NCI-H345 treated with DMSO at 0.1 percent for 48 hours (cell line): ENCODE results near the gene HDHD5.

Experiments used
- DNase-seq: peaks from one replicate; lab custom pipeline; 2025; ENCODE audit not compliant: unreplicated experiment; lab: John Stamatoyannopoulos, UW

HDHD5 gene

DNA sequence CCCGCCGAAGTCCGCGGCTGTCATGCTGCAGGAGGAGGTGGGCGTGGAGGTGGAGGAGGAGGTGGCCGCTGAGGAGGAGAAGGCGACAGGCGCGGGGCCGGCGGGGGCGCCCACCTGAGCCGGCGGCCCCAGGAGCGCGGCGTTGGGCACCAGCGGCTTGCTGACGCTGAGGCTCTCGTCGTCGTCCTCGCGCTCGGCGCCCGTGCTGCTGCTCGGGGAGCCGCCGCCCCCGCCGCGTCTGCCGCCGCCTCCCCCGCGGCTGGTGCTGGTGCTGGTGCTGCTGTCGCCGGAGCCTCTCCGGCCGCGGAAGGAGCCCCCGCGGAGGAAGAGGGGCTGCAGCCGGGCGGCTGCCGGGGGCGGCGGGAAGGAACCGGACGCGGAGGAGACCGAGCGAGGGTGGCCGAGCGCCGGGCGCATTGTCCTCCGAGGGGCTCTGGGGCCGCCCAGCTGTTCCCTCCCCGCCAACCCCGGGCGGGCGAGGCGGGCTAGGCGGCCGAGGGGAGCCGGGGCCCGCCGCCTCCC is 38.3 kb downstream of the HDHD5 start:
- DNase-seq = no peak

DNA sequence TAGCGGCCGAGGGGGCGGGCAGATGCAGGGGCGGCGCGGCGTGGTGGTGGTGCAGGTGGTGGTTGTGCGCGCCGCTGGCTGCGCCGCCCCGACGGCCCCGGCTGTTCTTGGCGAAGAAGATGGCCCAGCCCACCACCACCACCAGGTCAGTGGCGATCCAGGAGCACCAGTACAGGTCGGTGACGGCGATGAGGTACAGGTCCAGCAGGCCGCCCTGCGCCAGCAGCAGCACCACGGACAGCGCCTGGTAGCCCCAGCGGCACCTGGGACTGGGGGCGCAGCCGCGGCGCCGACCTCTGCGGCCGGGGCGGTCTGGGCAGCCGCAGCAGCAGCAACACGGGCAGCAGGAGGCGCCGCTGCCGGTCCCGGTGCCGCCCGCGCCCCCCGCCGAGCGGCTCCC is 38.8 kb downstream of the HDHD5 start:
- no peak for DNase-seq

DNA sequence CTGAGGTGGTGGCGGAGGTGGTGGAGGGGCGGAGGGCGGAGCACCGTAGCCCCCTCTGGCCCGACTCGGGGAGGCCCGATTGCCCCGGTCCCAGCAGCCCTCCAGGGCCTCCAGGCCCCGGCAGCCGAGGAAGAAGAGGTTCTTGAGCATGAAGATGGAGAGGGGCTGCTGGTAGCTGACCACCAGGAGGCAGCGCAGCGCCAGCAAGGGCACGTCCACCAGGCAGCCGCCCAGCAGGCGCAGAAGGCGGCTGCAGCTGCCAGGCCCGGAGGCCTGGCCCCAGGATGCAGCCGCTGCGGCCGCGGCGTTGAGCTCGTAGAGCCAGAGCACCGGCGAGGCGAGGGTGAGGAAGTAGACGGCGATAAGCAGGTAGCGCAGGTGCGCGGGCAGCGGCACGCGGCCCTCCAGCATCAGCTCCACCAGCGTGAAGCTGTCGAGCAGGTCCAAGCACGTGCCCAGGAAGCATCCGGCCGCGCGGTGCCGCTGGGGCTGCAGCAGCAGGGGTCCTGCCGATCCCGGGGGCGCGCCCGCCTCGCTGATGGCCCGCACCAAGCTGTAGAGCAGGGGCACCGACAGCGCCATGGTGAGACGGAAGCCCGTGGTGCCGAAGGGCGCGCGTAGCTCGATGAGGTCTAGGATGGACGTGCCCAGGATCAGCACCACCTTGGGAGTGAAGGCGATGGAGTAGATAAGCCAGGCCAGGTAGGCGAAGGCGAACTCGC is 39.4 kb downstream of the HDHD5 start:
- DNase-seq = no peak

DNA sequence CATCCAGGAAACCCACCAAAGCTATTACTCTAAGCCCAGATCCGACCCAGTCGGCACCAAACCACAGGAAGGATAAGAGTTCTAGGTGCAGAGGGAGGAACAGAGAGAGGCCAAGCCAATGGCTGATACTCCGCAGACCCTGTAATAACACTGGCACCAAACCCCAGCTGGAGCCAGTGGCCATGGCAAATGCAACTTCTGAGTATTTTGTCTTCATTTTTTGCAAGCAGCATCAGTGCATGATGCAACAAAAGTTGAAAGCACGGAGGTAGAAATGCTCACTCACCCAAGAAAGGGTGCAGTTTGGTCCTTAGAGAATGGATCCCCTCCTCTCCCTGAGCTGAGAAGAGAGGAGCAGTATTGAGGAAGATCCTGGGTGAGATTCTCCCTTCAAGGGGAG is 40.7 kb downstream of the HDHD5 start:
- DNase-seq = no peak

DNA sequence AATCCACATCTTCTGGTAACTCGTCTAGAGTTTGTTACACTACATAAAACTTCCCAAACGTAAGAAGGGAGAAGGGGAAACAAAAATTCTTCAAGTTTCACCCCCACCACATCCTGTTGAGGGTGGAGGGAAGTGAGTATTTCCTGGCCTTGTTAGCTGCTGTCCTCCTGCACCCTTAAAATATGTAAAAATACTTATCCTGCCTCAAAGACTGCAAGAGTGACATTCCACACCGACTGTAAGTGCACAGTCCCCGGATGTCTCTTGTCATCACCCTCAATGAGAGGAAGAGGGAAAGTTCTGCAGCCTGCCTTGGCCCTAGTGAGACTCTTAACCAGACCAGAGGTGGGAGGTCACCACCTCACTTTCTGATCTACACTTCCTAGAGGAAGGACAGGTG is 41.2 kb downstream of the HDHD5 start:
- DNase-seq = no peak

DNA sequence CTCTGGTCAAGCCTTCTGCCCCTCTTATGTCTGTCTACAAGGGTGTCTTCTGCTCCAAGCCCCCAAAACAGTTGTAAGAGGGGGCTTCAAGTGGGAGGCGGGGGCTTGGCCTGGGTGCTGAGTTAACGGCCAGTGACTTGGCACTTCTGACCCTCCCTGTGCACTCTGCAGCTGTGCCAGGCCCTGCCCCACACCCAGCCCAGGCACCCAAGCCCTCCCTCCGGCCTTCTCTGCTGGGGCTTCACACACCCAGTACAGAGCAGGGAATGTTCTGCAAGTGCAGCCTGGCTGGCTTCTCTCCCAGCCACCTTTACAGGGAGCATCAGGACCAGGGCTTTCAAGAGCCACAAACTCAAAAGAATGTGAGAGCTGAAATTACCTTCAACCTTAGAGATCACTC is 41.7 kb downstream of the HDHD5 start:
- no peak for DNase-seq

DNA sequence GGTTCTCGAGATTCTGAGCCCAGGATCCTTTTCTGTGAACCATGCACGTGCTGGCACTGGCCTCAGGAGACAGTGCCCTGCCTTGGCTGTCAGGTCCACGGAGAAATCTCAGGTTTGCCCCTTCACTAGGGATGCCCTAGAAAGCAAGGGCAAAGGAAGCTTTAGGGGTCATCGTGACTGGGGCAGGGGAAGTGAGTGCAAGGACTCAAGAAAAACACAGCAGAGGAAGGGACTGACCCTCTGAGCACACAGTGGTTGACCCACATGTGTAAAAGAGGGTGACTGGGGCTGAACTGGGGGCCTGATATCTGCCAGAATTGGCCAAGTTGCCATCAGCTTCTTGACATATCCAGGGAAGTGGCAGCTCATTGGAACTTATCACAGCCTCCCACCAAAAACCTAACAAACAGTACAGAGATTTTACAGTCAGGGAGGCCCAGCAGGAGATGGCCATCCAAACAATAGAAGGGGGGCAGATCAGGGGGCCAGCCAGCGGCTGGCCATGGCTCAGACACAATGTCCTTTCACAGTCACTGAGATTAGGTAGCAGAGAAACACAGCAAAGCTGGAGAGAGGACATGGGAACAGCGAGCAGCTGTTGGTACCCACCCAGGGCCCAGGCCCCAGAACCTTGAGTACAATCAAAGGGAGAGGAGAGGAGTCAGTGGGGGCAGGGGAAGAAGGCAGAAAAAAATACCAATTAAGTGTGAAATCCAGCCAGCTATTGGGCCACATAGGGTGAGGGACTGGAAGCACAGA is 42.3 kb downstream of the HDHD5 start:
- no peak for DNase-seq

DNA sequence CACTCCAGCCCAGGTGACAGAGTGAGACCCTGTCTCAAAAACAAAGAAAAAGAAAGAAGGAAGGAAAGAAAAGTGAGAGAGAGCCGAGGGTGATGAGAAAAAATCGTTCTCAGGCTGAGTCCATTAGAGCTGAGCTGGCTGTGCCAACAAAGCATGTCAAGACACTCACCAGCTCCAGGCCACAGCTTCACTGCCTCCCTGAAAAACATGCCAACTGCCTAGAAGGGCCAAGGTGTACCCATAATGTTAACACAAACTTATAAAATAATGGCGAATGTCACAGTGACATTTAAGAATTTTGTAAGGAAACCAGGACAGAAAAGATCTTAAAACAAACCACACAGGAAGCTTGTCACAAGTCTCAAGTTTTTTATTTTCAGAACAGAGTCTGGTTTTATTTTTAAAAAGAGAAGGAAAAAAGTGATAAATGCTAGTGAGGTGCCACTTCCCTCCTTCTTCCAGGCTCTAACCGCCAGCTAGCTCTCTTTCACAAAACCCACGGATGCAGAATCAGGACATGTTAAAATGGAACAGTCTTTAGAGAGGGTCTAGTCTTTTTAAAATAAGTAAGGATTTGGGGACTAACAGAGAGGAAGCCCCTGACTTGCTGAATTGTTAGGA is 43.0 kb downstream of the HDHD5 start:
- no peak for DNase-seq

DNA sequence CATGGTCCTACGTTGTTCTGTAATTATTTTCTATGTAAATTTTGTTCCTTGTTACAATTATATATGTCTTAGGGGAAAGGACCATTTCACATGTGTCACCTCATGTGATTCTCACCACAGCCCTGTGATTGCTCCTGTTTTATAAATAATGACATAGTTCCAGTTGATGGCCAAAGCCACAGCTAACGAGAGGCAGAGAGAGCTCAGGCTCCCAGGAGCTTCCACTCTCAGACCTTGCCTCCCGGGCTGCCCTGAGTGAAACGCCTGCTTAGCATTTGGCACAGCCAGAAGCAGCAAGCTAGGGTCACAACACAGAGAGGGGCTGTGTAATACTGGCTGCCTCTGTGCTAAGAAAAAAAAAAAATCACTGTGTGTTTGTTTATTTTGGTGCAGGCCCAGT is 43.8 kb downstream of the HDHD5 start:
- DNase-seq = no peak

DNA sequence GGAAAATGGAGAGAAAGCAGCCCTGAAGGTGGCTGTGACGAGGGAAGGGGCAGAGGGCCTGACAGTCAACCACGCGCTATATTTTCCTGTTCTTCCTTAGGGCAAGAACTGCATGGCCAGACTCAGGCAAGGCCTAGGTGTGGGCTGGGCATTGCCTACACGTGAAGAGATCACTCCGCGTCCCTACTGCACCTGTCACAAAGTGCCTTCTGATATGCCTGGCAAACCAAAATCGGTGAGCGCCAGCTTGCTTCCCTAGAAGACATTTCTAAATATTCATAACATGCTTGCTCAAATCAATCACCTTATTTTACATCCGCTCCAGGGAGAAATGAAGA is 44.2 kb downstream of the HDHD5 start:
- no peak for DNase-seq

DNA sequence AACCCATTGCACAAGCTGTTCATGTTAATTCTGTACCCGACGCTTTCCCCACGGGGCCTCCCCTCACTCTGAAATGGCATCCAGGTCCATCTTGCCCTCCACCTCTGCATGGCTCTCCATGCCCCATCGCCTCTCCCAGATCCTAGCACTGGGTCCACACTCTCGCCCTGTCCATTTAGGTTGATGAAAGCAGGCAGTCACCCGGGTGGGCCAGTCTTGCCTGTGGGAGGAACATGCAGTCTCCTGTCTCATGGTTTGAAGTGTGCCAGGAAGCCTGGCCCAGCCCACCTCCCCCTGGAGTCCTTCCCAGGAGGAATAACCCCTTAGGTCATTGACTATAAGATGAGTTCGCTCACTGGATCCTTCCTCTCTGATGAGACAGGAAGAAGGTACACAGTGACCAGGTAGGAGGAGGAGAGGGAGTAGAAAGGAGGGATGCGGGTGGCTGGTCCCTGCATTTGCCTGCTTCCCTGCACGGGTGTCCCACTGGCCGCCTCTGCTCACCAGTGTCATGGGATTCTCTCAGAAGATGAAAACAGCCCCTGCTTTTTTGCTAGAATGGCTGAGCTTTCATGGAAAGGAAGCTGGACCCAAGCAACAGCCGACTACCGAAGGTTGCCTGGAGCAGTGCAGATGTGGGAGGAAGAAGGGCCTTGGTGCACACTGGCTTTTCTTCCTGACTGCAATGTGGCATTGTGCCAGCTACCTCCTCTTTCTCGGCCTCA is 44.7 kb downstream of the HDHD5 start:
- no peak for DNase-seq

DNA sequence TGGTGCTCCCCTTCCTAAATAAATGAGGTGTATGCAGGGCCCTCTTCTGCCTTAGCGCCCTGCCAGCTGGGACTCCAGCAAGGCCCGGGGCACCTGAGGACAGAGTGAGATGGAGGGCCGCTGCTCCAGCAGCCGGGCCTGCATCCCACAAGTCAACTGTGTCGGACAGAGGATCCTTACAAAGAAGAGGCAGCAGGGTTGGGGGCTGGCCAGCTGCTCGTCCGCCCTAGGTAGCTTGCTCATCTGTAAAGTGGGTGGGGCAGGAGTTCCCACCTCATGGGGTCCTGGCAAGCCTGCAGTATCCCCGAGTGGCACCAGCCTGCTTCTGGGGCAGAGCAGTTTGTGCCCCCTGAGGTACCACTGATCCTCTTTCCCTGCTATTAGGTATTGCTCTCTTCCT is 45.5 kb downstream of the HDHD5 start:
- no peak for DNase-seq

DNA sequence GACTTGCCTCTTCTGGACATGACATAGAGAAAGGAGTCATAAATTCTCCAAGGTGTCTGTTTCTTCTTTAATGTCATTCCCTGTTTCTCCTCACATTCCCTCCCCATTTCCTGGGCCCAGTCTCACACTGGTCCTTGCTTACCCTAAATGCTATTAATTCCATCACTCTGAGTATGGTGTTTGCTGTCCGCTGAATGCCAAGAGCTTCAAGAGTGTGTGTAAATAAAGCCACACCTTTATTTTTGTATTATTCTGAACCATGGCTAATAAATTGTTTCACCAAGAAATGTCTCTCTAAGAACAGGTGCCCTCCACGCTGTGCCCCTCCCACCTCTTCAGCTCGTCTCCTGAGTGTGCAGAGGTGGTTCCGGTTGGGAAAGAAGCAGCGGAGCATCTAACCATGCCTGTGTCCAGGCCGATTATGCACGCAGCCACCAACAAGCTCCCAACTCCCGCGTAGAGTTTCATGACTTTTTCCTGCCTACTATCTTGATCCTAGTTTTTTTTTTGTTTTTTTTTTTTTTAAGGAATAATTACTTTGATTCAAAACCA is 46.5 kb downstream of the HDHD5 start:
- DNase-seq = no peak

DNA sequence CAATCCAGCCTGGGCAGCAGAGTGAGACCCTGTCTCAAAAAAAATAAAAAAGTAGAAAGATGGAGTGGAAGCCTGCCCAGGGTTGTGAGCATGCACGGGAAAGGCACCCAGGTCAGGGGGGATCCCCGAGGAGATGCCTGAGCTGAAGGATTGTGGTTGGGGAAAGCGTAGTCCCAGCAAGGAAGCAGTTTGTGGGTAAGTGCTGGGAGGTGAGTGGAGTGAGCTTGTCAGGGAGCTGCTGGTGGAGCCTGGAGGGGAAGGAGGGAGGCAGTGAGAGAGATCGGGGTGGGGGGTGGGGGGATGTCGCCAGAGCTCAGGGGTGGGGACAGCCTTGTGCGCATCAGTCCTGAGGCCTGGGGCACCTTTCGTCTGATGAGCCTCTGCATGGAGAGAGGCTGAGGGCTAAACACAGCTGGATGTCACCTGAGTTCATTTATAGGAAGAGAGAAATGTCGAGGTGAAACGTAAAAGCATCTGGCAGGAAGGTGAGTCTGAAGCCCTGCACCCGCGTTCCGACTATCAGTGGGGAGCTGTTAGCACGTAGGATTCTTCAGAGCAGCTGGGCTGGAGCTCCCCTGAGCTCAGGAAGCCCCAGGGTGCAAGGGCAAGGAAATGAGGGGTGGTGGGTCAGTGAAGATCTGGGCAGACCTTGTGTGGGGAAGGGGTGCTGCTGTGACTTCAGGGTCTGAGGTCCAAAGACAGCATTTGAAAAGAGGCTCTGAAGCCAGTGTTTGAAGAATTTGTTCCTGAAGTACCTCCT is 48.1 kb downstream of the HDHD5 start:
- no peak for DNase-seq

DNA sequence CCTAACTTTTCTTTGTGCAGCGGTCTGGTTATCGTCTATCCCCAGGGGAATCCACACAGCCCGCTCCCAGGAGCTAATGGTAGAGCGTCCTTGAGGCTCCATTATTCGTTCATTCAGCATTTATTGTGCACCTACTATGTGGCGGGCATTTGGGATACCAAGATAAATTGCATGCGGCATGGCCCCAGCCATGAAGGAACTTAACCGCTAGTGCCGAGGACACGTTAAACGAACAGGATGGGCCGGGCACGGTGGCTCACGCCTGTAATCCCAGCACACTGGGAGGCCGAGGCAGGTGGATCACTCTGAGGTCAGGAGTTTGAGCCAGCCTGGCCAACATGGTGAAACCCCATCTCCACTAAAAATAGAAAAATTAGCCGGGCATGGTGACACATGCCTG is 49.1 kb downstream of the HDHD5 start:
- DNase-seq = no peak

DNA sequence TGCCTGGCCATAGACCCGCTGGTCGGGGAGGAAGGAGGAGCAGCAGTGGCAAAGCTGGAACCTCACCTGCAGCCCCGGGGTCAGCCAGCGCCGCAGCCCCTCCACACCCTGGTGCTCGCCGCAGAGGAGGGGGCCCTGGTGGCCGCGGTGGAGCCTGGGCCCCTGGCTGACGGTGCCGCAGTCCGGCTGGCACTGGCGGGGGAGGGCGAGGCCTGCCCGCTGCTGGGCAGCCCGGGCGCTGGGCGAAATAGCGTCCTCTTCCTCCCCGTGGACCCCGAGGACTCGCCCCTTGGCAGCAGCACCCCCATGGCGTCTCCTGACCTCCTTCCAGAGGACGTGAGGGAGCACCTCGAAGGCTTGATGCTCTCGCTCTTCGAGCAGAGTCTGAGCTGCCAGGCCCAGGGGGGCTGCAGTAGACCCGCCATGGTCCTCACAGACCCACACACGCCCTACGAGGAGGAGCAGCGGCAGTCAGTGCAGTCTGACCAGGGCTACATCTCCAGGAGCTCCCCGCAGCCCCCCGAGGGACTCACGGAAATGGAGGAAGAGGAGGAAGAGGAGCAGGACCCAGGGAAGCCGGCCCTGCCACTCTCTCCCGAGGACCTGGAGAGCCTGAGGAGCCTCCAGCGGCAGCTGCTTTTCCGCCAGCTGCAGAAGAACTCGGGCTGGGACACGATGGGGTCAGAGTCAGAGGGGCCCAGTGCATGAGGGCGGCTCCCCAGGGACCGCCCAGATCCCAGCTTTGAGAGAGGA is 49.8 kb downstream of the HDHD5 start:
- DNase-seq = no peak

DNA sequence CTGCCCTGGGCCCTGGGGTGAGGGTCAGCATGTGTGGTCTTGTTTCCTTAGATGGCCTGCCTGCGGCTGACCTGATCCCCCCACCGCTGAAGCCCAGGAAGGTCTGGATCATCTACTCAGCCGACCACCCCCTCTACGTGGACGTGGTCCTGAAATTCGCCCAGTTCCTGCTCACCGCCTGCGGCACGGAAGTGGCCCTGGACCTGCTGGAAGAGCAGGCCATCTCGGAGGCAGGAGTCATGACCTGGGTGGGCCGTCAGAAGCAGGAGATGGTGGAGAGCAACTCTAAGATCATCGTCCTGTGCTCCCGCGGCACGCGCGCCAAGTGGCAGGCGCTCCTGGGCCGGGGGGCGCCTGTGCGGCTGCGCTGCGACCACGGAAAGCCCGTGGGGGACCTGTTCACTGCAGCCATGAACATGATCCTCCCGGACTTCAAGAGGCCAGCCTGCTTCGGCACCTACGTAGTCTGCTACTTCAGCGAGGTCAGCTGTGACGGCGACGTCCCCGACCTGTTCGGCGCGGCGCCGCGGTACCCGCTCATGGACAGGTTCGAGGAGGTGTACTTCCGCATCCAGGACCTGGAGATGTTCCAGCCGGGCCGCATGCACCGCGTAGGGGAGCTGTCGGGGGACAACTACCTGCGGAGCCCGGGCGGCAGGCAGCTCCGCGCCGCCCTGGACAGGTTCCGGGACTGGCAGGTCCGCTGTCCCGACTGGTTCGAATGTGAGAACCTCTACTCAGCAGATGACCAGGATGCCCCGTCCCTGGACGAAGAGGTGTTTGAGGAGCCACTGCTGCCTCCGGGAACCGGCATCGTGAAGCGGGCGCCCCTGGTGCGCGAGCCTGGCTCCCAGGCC is 50.6 kb downstream of the HDHD5 start:
- DNase-seq = no peak

DNA sequence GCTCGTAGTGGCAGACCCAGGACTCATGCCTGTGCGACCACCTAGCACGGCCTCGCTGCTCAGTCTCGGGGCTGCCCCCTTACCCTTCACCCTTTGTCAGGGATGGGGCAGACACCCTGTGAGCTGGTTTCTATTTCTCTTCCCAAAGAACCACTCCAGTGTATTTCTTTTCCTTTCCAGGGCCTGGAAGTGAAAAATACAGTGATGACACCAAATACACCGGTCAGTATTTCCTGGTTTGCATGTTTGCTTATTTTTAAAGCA is 51.6 kb downstream of the HDHD5 start:
- no peak for DNase-seq
